Activated T-helper 17 cell treated with anti-CD3 and anti-CD28 coated beads, Interleukin-2, amount 50 U/mL, for 72 hours (primary cell): ENCODE results near the gene SEC23B. TPM values are rescaled to one million over a fixed set of nuclear protein-coding genes. Genes with fewer than 3 reads are reported as not detected.

ENCODE experiments used
- ATAC-seq: fragments of 150-1000 bp; cut with Tn5 transposase; replicated peaks from 2 replicates; pipeline ENCODE4 v1.10.0; 2021; ENCODE audit warnings: mild to moderate bottlenecking, moderate library complexity
- H3K27ac Mint-ChIP-seq: one replicate; pipeline ENCODE4 v1.8.0; 2022; ENCODE audit warnings: mixed read lengths
- H3K27me3 Mint-ChIP-seq: one replicate; pipeline ENCODE4 v1.8.0; 2022; ENCODE audit warnings: mixed read lengths
- H3K36me3 Mint-ChIP-seq: one replicate; pipeline ENCODE4 v1.8.0; 2022; ENCODE audit warnings: low read depth, mild to moderate bottlenecking, mixed read lengths
- H3K4me1 Mint-ChIP-seq: one replicate; pipeline ENCODE4 v1.8.0; 2022; ENCODE audit warnings: mixed read lengths
- H3K4me3 Mint-ChIP-seq: one replicate; pipeline ENCODE4 v1.8.0; 2022; ENCODE audit warnings: mild to moderate bottlenecking, mixed read lengths
- H3K9me3 Mint-ChIP-seq: one replicate; pipeline ENCODE4 v1.8.0; 2022; ENCODE audit warnings: mixed read lengths
- total RNA-seq, 2 donors: library from RNA; stranded (reverse); gene quantifications; one replicate each; pipeline ENCODE4 v1.2.3, GENCODE V29; 2022

Gene SEC23B
- total RNA-seq, 2 donors from 2014 or later: 97.7 to 105 TPM

DNA sequence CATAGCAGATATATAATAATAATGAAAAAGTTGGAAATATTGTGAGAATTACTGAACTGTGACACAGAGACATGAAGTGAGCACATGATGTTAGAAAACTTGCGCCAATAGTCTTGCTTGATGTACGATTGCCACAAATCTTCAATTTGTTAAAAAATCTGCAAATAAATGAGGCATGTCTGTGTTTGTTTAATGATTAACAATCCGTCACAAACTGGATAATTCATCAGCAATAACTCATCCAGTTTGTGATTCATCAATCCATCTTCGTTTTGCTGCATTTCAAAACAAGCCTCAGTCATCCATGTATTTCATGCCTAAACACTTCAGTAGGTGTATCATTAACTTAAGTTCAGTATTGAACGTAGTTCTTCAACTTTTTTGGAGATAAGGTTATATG is 34.0 kb downstream of the SEC23B start:
- peaks cover 4% of the 10 kb centered on the region for H3K4me1 Mint-ChIP-seq
- no peaks in the 10 kb centered on the region for H3K9me3 Mint-ChIP-seq
- no peak overlapping the region for H3K27ac Mint-ChIP-seq
- H3K4me3 Mint-ChIP-seq: no peak overlapping the region
- peaks cover 97% of the 10 kb centered on the region for H3K36me3 Mint-ChIP-seq
- no peak for ATAC-seq
- no peaks in the 10 kb centered on the region for H3K27me3 Mint-ChIP-seq

DNA sequence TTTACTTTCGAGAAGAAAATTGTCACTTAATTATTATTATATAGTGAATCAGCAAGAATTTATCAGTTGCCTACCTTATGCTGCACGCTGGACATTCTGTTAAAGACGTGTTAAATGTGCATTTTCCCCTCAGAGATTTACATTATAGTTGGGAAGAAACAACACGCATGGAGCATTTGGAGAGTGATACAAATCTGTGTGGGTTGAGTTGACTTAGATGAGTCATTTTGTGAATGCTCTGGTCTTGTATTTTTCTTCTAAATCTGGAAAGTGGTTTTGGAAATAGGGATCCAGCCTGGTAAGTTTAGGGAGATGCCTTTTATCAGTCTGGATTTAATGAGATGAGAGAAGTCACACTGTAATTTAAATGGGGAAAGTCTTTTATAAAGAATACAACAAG is 35.5 kb downstream of the SEC23B start:
- H3K4me3 Mint-ChIP-seq: no peak overlapping the region
- H3K27me3 Mint-ChIP-seq: no peaks in the 10 kb centered on the region
- H3K9me3 Mint-ChIP-seq: no peaks in the 10 kb centered on the region
- peak overlapping the region; percentile 8 for H3K27ac Mint-ChIP-seq
- H3K36me3 Mint-ChIP-seq: peaks cover 97% of the 10 kb centered on the region
- ATAC-seq: no peak
- peaks cover 4% of the 10 kb centered on the region for H3K4me1 Mint-ChIP-seq

DNA sequence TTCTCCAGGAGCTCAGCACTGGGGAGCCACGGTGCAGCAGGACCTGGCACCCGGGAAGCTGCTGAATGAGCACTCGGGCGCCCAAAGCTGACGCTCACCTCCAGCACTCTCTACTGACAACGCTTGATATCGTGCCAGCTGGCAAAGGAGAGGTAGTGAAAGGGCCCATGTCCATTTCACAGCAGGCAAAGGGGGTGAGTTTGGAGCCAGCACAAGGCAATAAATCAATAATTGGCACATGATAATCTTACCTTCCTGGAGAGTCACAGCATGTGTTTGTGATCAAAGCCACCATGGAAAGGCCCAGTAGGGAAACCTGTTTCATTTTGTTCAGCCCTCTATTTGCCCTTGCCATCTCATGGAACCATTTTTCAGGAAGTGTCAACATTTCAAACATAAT is 36.2 kb downstream of the SEC23B start:
- Mint-ChIP-seq H3K36me3 (peaks cover 97% of the 10 kb centered on the region), H3K27ac (peak overlapping the region; percentile 25), H3K9me3 (no peaks in the 10 kb centered on the region), H3K4me3 (no peak overlapping the region), H3K27me3 (no peaks in the 10 kb centered on the region), H3K4me1 (peaks cover 4% of the 10 kb centered on the region)
- no peak for ATAC-seq

DNA sequence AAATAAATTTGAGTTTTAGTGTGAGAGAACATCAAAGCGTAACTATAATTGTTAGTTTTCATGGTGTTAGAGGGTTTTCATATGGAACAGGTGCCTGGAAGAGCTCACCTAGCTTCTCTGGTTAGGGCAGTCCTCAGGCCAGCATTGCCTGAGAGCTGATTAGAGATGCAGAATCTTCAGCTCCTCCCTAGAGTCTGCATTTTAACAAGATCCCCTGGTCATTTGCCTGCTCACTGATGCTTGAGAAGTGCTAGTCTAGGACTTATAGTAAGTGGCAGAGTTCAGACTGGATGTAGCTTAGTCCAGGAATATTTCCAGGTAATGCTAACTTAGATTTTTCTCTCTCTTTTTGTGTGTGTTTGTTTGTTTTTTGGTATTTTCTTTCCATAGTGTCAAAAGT is 37.8 kb downstream of the SEC23B start:
- Mint-ChIP-seq H3K36me3 (peaks cover 95% of the 10 kb centered on the region), H3K4me3 (no peak overlapping the region), H3K27ac (no peak overlapping the region), H3K4me1 (no peaks in the 10 kb centered on the region), H3K27me3 (no peaks in the 10 kb centered on the region), H3K9me3 (no peaks in the 10 kb centered on the region)
- ATAC-seq: no peak

DNA sequence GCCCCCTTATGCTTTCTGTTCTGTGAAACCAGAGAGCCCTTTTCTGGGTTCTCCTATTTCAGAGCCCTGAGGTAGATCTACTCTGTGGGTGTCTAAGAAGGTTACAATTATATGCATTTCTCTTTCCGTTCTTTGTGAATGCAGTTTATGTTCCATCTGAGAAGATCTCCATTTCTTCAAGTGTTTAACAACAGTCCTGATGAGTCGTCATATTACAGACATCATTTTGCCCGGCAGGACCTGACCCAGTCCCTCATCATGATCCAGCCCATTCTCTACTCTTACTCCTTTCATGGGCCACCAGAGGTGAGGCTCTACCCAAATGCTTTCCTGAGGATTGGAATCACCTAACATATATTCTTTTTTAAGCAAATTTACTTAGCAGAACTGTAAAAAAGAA is 40.7 kb downstream of the SEC23B start:
- no peaks in the 10 kb centered on the region for H3K9me3 Mint-ChIP-seq
- no peaks in the 10 kb centered on the region for H3K4me1 Mint-ChIP-seq
- H3K27me3 Mint-ChIP-seq: no peaks in the 10 kb centered on the region
- H3K36me3 Mint-ChIP-seq: peaks cover 95% of the 10 kb centered on the region
- H3K27ac Mint-ChIP-seq: no peak overlapping the region
- H3K4me3 Mint-ChIP-seq: no peak overlapping the region
- ATAC-seq: no peak

DNA sequence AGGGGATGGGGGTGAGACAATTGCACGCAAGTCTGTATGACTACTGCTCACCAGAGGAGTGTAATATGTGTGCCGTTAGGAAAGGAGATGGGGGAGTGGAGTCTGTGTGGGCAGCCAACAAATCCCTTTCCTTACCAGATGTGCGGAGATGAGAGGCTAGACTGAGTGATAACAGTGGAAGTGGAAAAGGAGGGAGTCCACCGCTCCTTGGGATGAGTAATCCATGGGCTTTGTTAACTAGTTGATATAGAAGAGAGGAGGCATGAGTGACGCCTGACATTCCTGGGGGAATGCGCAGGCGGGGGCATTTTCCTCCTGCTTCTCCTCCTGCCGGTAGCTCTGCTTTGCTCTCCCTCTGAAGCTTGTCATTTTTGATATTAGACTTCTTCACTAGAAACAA is 46.0 kb downstream of the SEC23B start:
- Mint-ChIP-seq H3K4me3 (no peak overlapping the region), H3K36me3 (peaks cover 95% of the 10 kb centered on the region), H3K9me3 (no peaks in the 10 kb centered on the region), H3K27me3 (no peaks in the 10 kb centered on the region), H3K27ac (peak overlapping the region; percentile 39), H3K4me1 (no peaks in the 10 kb centered on the region)
- ATAC-seq: no peak

DNA sequence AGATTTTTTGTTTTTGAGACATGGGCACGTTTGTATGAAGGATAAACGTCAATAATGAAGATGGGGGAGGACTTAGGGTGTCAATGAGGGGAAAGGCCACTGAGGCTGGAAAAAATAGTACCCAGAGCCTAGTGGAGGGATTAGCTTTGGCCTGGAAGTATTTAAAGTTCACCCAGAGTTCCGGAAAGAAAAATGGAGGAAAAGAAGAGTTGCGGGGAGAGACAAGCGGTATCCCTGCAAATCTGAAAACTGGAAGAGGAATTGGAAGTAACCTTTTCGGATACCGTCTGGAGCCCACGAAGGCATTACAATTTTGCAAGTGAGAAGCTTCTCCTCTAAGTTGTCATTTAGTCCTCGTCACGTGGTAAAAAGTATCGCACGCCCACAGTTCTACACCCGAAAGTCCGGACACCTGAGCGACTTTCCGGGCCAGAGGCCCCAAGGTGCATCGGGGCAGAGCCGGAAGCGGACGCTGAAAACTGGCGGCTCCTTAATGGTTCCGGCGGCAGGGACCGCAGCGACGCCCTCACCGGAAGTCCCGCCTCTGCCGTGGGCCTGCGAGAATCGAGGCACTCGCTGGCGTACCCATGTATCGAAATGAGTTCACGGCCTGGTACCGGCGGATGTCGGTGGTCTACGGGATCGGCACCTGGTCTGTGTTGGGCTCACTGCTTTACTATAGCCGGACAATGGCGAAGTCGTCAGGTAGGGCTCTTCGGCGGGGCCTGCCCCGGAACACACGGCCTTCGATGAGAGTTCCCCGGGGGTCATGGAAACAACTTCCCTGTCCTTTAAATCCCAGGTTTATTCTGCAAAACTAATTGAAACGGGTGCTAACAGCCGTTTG is 59.4 kb downstream of the SEC23B start, which contains the start of gene SMIM26:
SMIM26 (plus strand) TSS at position 541 of the 847 bp plus-strand sequence; CDS start at position 588, 47 bp downstream.
- Mint-ChIP-seq H3K27ac (peak within 1 kb of the TSS; percentile 93), H3K27me3 (no peaks in the 10 kb centered on the region), H3K4me3 (peak within 1 kb of the TSS; percentile 92), H3K4me1 (peaks cover 5% of the 10 kb centered on the region), H3K9me3 (no peaks in the 10 kb centered on the region), H3K36me3 (peaks cover 50% of the 10 kb centered on the region)
- peak; percentile 99 for ATAC-seq

DNA sequence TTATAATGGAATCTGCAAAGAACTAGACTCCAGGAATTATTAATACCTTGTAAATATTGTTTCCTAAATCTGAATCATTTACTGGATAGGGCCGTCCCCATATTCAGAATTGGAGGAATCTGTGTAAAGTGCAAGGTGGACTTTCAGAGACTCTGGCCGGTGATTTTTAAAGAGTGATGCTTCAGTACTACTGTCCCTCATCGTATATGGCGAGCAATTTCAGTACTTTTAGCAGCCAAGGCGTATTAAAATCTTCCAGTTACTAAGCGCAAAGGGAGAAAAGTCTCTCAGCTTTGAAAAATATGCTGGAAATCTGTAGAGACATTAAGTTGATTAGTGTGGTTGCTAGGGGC is 60.0 kb downstream of the SEC23B start:
- H3K9me3 Mint-ChIP-seq: no peaks in the 10 kb centered on the region
- H3K36me3 Mint-ChIP-seq: peaks cover 50% of the 10 kb centered on the region
- H3K27me3 Mint-ChIP-seq: no peaks in the 10 kb centered on the region
- H3K4me1 Mint-ChIP-seq: peaks cover 10% of the 10 kb centered on the region
- H3K4me3 Mint-ChIP-seq: peak overlapping the region; percentile 92
- H3K27ac Mint-ChIP-seq: peak overlapping the region; percentile 93
- peak; percentile 29 for ATAC-seq

DNA sequence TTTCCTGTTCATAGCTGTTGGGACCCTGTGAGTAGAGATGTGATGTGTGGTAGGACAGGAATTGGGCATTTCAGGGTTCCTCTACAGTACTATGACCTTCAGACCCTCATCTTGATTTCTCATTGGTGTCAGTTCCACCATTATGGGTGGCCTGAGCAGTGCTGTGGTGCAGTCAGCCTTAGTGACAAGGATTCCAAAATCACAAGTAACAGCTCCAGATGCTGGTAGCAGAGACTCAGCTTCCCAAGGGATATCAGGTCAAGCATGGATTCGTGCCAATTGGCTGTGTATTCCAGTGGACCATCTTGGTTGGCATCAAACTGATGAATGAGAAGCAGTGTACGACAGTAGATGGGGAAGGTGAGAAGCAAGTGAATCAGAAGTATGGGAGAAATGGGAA is 63.3 kb downstream of the SEC23B start:
- Mint-ChIP-seq H3K36me3 (peaks cover 46% of the 10 kb centered on the region), H3K27ac (peak overlapping the region; percentile 53), H3K27me3 (no peaks in the 10 kb centered on the region), H3K4me3 (no peak overlapping the region), H3K4me1 (peaks cover 10% of the 10 kb centered on the region), H3K9me3 (no peaks in the 10 kb centered on the region)
- ATAC-seq: no peak

DNA sequence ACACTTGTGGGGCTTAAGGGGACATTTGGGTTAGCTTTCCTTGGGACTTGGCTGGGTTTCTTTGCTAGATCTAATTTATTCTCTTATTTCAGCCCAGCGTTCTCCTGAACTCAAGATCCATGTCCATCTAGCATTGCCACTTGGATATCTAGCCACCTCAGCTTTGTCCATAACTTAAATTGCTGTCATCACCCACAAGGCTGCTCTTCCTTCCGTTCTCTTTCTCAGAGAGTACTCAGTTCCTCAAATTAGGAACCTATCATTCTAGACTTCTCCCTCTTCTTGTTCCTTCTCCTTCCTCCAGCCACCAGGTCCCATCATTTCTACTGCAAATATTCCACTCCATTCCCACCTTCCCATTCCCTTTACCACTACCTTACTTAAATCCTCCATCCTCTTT is 63.8 kb downstream of the SEC23B start:
- Mint-ChIP-seq H3K27me3 (no peaks in the 10 kb centered on the region), H3K36me3 (peaks cover 44% of the 10 kb centered on the region), H3K4me1 (peaks cover 10% of the 10 kb centered on the region), H3K27ac (no peak overlapping the region), H3K4me3 (no peak overlapping the region), H3K9me3 (no peaks in the 10 kb centered on the region)
- ATAC-seq: no peak

DNA sequence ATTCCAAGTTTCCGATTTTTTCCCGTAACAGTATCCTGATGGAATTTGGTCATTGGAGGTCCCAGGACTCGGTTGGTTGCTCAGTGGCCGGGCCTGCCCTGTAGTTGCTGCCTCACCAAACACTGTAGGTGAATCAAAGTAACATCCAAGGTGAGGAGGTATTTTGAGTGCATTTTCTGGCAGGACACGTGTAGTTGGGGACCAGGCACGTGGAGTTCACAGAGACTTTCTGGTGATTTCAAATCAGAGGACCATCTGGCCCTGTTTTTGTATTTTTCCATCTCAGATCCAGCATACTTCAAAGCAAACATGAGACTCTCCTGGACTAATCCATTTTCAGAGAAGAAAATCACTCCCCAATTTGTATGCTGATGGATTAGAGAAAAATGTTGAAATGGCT is 70.2 kb downstream of the SEC23B start:
- ATAC-seq: no peak

DNA sequence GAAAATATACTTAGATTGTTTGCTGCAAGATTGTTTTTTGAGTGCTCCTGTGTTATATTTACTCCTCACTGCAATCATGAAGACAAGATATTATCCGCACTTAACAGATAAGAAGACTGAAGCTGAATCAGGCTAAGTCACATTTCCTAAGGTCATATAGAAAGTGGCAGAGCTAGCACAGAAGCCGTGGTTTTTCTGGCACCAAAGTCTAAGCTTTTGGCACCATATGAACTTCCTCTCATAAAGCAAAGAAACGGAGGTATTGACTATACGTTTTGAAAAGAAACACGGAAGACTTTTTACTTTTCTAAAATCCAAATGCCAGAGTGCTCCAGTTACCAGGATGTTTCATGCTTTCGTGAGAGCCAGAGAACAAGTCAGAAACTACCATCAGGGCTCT is 70.8 kb downstream of the SEC23B start:
- Mint-ChIP-seq H3K9me3 (no peaks in the 10 kb centered on the region), H3K4me1 (no peaks in the 10 kb centered on the region), H3K27ac (peak overlapping the region; percentile 22), H3K4me3 (no peak overlapping the region), H3K36me3 (no peaks in the 10 kb centered on the region), H3K27me3 (peaks cover under 1% of the 10 kb centered on the region)
- no peak for ATAC-seq

More for the DNA sequence above, 70.2 kb downstream of the SEC23B start:
- H3K9me3 Mint-ChIP-seq: no peaks in the 10 kb centered on the region
- no peaks in the 10 kb centered on the region for H3K4me1 Mint-ChIP-seq
- H3K36me3 Mint-ChIP-seq: no peaks in the 10 kb centered on the region
- no peak overlapping the region for H3K4me3 Mint-ChIP-seq
- H3K27ac Mint-ChIP-seq: no peak overlapping the region
- H3K27me3 Mint-ChIP-seq: no peaks in the 10 kb centered on the region

DNA sequence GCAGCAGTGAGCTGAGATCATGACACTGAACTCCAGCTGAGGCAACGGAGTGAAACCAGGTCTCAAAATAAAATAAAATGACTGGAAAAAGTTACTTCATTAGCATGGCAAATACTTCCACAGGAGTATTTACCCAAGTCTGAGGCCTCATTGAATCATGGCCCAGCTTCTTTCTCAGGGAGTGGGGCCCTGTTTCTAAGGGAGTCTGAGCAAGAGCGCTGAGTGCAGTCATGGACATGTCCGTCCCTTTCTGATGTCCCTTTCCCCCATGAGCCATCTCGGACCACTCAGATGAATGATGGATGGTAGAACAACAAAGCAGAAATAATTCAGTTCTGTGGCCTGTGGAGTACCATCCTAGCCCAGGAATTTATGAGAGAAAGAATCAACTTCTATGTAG is 72.3 kb downstream of the SEC23B start:
- no peak for ATAC-seq
- H3K27me3 Mint-ChIP-seq: peaks cover 8% of the 10 kb centered on the region
- no peaks in the 10 kb centered on the region for H3K9me3 Mint-ChIP-seq
- no peak overlapping the region for H3K4me3 Mint-ChIP-seq
- no peaks in the 10 kb centered on the region for H3K36me3 Mint-ChIP-seq
- H3K4me1 Mint-ChIP-seq: no peaks in the 10 kb centered on the region
- H3K27ac Mint-ChIP-seq: no peak overlapping the region

DNA sequence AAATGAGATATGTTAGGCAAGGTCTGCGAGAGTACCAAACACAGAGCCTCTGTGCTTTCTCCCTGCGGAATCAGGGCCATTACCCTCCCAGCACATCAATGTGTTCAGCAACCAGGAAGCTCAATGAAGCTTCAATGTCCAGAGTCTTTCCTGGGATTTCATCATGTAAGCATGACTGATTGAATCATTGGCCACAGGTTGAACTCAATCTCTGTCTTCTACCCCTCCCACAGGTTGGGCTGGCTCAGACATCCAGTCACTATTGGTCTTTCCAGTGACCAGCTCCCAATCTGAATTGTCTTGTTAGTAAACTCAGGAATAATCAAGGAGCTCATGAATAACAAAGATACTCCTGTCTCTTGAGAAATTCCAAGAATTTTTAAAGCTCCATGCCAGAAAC is 77.4 kb downstream of the SEC23B start:
- Mint-ChIP-seq H3K27ac (no peak overlapping the region), H3K4me3 (no peak overlapping the region), H3K36me3 (no peaks in the 10 kb centered on the region), H3K27me3 (peaks cover 8% of the 10 kb centered on the region), H3K9me3 (no peaks in the 10 kb centered on the region), H3K4me1 (peaks cover 16% of the 10 kb centered on the region)
- ATAC-seq: no peak

DNA sequence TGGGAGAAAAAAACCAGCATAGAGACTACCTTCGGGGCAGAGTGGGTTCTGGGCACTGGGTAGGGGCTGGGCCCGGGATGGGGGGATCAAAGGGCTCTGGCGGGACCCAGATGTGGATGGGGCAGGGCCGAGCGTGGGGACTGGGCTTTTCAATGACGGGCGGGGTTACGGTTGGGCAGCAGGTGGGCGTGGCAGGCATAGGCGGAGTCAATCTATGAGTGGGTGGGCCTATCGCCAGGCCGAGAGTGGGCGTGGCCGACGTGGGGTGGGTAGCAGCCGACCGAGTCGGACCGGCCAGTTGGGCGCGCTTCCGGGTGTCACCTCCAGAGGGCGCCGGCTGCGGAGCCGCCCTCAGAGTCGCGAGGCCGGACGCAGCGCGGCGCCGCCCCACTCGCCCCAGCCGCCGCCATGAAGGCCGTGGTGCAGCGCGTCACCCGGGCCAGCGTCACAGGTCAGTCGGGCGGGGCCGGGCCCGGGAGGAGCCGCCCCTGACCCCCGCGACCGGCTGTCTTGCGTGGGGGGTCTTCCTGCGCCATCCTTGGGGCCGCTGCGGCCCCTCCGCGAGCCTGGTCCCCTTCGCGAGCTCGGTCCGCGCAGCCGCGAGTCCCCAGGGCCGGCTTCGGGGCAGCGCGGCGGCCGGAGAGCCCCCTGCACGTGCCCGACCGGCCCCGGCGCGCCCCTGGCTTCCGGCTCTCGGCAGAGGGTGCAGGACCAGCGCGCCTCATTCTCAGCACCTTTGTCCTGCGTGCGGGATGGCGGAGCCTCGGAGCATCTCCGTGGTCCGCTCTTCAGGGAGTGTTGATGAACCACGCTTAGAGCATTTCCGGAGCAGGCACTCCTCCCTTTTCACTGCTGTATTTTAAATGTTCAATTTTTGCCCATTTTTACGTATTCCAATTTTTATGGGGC is 80.2 kb downstream of the SEC23B start, which contains the start of gene DTD1:
DTD1 (plus strand) TSS at position 390 of the 909 bp plus-strand sequence; CDS start at position 409, 19 bp downstream.
- H3K27me3 Mint-ChIP-seq: peaks cover 8% of the 10 kb centered on the region
- H3K27ac Mint-ChIP-seq: peak within 1 kb of the TSS; percentile 91
- ATAC-seq: peak; percentile 92
- peak within 1 kb of the TSS; percentile 82 for H3K4me3 Mint-ChIP-seq
- peaks cover under 1% of the 10 kb centered on the region for H3K36me3 Mint-ChIP-seq
- peaks cover 16% of the 10 kb centered on the region for H3K4me1 Mint-ChIP-seq
- no peaks in the 10 kb centered on the region for H3K9me3 Mint-ChIP-seq
